ENCODE data around the gene EXOC2.

- no peak for TF ChIP-seq POLR2AphosphoS5 (IDR thresholded peaks at IDR 0.05; ENCODE audit: low read depth, low read length)
- TF ChIP-seq CTCF (IDR thresholded peaks at IDR 0.05) = no peak
- no peak for TF ChIP-seq REST (IDR thresholded peaks at IDR 0.05; ENCODE audit: insufficient read depth in 1 of 2, low read depth in 2 of 2, low read length in 1 of 2)
Measured at GRCh38 chr6:549906-550305, 143.0 kb downstream of the EXOC2 start.

Data from Panc1 (cell line).